AG08395 (cell line): Measurements from ENCODE around the gene SLCO4A1.
"Not testable (repeated sequence)": the region's sequence is repeated elsewhere in the genome, so short reads cannot be mapped to it uniquely, and the experiment has no call there.

Experiments used
- DNase-seq: peaks from one replicate; pipeline ENCODE4 v3.0.0; 2012; ENCODE audit warnings: mixed read lengths, low spot score

The SLCO4A1 gene

GRCh38 chr20:62622877-62623487 lies 19.3 kb upstream of the SLCO4A1 start:
- DNase-seq, result no peak

- peak; percentile 98 for DNase-seq
These were observed 18.6 kb upstream of the SLCO4A1 start for GRCh38 chr20:62623488-62624324.

GRCh38 chr20:62624325-62624690 lies 18.0 kb upstream of the SLCO4A1 start:
- DNase-seq, result no peak

GRCh38 chr20:62624719-62625453 lies 17.4 kb upstream of the SLCO4A1 start:
- no peak for DNase-seq

GRCh38 chr20:62625516-62625915 lies 16.8 kb upstream of the SLCO4A1 start:
- DNase-seq, result no peak

GRCh38 chr20:62625921-62626547 lies 16.3 kb upstream of the SLCO4A1 start:
- no peak for DNase-seq

GRCh38 chr20:62627425-62627824 lies 14.9 kb upstream of the SLCO4A1 start:
- DNase-seq, result not testable (repeated sequence)

GRCh38 chr20:62627901-62628612 lies 14.2 kb upstream of the SLCO4A1 start:
- peak; percentile 64 for DNase-seq

GRCh38 chr20:62628691-62629090 lies 13.6 kb upstream of the SLCO4A1 start:
- DNase-seq, result no peak

- no peak for DNase-seq
These were observed 12.3 kb upstream of the SLCO4A1 start for GRCh38 chr20:62629864-62630470.

- DNase-seq, result no peak
These were observed 10.7 kb upstream of the SLCO4A1 start for GRCh38 chr20:62631336-62632308.

GRCh38 chr20:62632575-62633090 lies 9.7 kb upstream of the SLCO4A1 start:
- DNase-seq, result no peak

- DNase-seq, result no peak
These were observed 8.5 kb upstream of the SLCO4A1 start for GRCh38 chr20:62633598-62634329.

- no peak for DNase-seq
These were observed 7.9 kb upstream of the SLCO4A1 start for GRCh38 chr20:62634330-62634967.

GRCh38 chr20:62635232-62635631 lies 7.1 kb upstream of the SLCO4A1 start:
- no peak for DNase-seq

GRCh38 chr20:62635852-62636251 lies 6.5 kb upstream of the SLCO4A1 start:
- DNase-seq, result no peak

GRCh38 chr20:62636446-62636845 lies 5.9 kb upstream of the SLCO4A1 start:
- DNase-seq, result no peak

- DNase-seq, result no peak
These were observed 5.2 kb upstream of the SLCO4A1 start for GRCh38 chr20:62637110-62637509.
